Measurements from ENCODE around the gene KCNT1.

Gene KCNT1

DNA sequence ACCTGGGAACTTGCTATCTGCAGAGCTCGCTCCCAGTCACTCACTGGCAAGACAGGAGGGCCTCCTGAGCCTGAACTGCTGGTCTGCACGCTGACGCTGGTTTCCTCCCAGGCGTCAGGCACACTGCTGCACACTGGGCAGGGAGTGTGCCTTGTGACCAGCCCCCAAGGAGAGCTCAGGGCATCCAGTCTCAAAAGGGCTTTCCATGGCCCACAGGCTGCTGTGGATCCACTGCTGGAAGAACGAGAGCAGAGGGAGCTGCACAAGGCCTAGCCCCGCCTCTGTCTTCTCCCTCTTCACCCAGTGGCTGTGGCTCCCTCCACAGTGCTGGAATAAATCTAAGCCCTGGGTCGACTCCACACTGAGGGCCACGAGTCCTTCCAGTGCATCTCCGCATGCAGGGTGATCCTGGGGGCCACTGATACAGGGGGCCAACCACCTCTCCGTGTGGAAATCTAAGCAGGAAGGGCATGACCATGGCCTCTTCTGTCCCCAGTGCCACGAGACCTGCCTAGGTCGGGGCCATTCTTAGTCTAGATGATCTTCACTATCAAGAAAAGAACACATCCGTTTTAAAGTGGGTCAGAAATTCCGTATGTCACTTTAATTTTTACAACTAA is 111.8 kb downstream of the KCNT1 start:
- Histone ChIP-seq H3K27me3 (no peaks in the 10 kb centered on the region), H3K4me1 (peaks cover 9% of the 10 kb centered on the region), H3K4me2 (no peak overlapping the region), H3K9ac (no peak overlapping the region), H3K27ac (no peak overlapping the region), H4K20me1 (peaks cover 64% of the 10 kb centered on the region), H3K4me3 (no peak overlapping the region), H3K9me3 (no peaks in the 10 kb centered on the region), H3K36me3 (peaks cover 99% of the 10 kb centered on the region)
- TF ChIP-seq Cebpa-rat (IDR thresholded peaks at IDR 0.05) = no peak

DNA sequence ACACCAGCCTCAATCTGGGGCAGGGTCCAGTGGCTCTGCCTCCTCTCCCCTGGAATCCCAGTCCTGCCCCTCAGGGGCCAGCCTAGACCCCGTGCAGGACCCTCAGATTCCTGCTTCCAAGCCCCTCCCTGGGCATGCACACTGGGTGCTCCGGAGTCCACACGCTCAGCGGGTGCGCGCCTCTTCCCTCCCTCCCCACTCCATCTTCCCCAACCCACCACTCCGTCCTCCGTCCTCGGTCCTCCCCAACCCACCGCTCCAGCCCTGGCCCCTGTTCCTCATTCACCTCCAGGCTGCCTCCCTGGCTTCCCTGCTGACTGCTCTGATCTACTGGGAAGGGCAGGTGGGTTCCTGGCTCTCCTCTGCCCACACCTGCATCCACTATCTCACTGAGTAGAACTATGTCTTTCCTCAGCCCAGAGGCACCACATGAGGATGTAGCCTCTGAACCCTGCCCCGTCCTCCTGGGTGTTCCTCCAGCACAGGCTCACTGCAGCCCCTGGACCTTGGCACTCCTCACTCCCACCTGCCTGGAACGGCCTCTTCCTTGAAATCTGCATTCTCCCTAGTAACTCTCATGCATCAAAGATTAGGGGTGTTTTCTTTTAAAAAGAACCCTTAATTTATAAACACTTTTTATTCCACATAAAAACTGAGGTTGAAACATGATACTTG is 112.6 kb downstream of the KCNT1 start:
- Histone ChIP-seq H3K9ac (no peak overlapping the region), H3K4me3 (no peak overlapping the region), H3K27ac (no peak overlapping the region), H3K9me3 (no peaks in the 10 kb centered on the region), H3K27me3 (no peaks in the 10 kb centered on the region), H3K4me2 (no peak overlapping the region), H3K36me3 (peaks cover 99% of the 10 kb centered on the region), H4K20me1 (peaks cover 72% of the 10 kb centered on the region), H3K4me1 (peaks cover 9% of the 10 kb centered on the region)
- TF ChIP-seq Cebpa-rat (IDR thresholded peaks at IDR 0.05) = no peak

DNA sequence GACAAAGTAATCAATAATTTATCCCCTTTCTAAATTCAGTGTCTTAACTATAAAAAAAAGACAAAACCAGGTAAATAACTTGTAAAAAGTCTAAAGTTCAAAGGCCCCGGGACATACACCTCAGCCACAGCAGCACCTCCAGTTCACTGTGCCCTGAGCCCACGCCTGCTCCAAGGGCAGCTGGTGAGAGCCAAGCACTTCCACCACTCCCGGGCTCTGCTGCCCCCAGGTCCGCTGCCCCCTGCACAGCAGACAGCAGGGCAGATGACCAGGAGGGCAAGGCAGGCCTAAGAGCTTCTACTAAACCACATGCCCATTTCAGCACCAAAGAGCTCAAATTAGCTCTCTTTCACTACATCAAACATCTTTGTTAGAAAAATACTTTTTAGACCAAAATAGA is 113.4 kb downstream of the KCNT1 start:
- TF ChIP-seq Cebpa-rat (IDR thresholded peaks at IDR 0.05) = no peak
- H3K27ac ChIP-seq = no peak overlapping the region
- no peak overlapping the region for H3K9ac ChIP-seq
- no peaks in the 10 kb centered on the region for H3K27me3 ChIP-seq
- no peak overlapping the region for H3K4me3 ChIP-seq
- no peak overlapping the region for H3K4me2 ChIP-seq
- peaks cover 79% of the 10 kb centered on the region for H4K20me1 ChIP-seq
- H3K4me1 ChIP-seq = peaks cover 9% of the 10 kb centered on the region
- no peaks in the 10 kb centered on the region for H3K9me3 ChIP-seq
- peaks cover 99% of the 10 kb centered on the region for H3K36me3 ChIP-seq

DNA sequence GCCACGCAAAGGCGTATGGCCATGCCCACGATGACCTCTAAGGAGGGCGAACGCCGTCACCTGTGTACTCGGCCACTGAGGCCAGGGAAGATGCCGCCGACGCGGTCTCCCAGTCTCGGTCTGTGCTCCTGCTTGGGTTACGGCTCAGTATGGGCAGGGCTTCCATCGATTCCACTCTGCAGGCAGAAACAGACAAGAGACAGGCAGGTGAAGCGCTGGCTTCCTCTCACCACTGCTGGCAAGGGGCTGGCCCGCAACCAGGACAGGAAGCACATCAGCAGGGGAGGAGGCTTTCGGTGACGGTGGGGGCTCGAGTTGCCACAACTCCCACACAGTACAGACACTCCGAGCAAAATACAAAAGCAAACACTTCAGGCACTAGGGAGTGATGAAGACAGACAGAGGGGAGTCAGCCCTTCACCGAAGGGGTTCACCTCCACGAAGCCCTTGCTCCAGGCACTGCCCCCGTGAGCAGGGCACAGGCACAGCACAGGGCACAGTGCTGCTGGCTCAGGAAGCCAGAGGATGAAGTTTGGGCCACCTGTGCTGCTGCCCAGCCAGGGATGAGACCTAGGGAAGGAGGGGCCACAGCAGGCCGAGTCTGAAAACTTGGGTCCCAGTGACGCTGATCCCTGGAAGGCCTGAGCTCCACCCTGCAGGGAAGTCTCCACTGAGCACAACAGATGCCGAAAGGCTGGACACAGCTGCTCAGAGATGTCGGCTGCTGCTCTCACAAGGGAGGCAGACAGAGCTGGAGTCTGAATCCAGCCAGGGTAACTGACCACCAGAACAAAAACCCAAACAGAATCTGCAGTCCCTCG is 114.1 kb downstream of the KCNT1 start:
- Histone ChIP-seq H3K27me3 (no peaks in the 10 kb centered on the region), H3K27ac (no peak overlapping the region), H3K4me1 (peaks cover 9% of the 10 kb centered on the region), H3K9me3 (no peaks in the 10 kb centered on the region), H3K9ac (no peak overlapping the region), H4K20me1 (peaks cover 80% of the 10 kb centered on the region), H3K36me3 (peaks cover 99% of the 10 kb centered on the region), H3K4me2 (no peak overlapping the region), H3K4me3 (no peak overlapping the region)
- TF ChIP-seq Cebpa-rat (IDR thresholded peaks at IDR 0.05) = no peak

DNA sequence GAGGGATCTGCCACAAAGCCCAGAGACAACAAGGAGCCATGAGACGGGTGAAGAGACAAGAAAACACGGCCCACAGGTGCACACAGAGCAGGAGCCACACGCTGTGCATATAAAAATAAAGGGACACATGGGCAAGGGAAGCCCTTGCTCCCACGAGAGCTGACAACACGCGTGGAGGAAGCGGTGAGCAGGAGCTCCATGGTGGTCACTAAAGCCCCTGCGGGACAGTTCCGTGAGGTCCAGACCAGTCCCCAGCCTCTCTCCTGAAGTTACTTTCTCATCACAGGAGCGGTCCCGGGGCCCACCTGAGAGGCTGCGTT is 114.6 kb downstream of the KCNT1 start:
- H3K4me3 ChIP-seq = no peak overlapping the region
- H3K36me3 ChIP-seq = peaks cover 99% of the 10 kb centered on the region
- H4K20me1 ChIP-seq = peaks cover 80% of the 10 kb centered on the region
- peaks cover 8% of the 10 kb centered on the region for H3K4me1 ChIP-seq
- H3K27me3 ChIP-seq = no peaks in the 10 kb centered on the region
- no peak overlapping the region for H3K9ac ChIP-seq
- no peak overlapping the region for H3K27ac ChIP-seq
- H3K4me2 ChIP-seq = no peak overlapping the region
- H3K9me3 ChIP-seq = no peaks in the 10 kb centered on the region
- TF ChIP-seq Cebpa-rat (IDR thresholded peaks at IDR 0.05) = no peak

DNA sequence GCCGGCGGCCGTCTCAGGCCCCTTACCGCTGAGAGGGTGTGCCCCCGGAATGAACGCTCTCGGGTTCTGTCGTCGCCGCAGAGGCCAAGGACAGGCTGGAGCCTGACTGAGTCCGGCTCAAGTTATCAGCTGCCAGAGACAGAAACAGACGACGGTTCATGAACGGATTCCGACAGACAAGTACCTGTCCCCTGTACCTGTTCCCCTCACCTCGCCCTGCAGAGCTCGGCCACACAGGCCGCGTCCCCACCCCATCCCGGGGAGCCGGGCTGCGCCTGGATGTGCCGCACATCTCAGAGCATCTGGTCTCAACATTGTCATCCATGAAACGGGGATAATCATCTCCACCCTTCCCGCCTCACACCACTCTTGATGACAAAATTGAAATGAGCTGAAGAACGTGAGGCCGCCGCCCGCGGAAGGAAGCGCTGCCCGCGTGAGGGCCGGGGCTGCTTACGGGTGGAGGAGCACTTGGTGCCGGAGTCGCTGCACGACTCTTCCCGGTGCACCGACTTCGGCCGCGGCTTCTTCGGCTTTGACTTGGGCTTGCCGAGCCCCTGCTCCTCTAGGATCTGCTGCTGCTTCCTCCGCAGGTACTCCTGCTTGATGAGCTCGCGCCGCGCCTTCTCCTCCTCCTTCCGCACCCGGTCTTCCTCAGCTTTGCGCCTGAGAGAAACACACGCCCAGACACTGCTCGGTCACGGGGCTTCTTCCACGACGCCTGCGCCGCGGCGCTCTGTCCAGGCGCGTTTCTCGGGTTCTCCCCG is 116.1 kb downstream of the KCNT1 start:
- TF ChIP-seq Cebpa-rat (IDR thresholded peaks at IDR 0.05) = no peak
- no peak overlapping the region for H3K9ac ChIP-seq
- H3K27me3 ChIP-seq = no peaks in the 10 kb centered on the region
- H3K36me3 ChIP-seq = peaks cover 99% of the 10 kb centered on the region
- H3K4me3 ChIP-seq = no peak overlapping the region
- no peak overlapping the region for H3K4me2 ChIP-seq
- peaks cover 84% of the 10 kb centered on the region for H4K20me1 ChIP-seq
- no peaks in the 10 kb centered on the region for H3K4me1 ChIP-seq
- no peaks in the 10 kb centered on the region for H3K9me3 ChIP-seq
- no peak overlapping the region for H3K27ac ChIP-seq

DNA sequence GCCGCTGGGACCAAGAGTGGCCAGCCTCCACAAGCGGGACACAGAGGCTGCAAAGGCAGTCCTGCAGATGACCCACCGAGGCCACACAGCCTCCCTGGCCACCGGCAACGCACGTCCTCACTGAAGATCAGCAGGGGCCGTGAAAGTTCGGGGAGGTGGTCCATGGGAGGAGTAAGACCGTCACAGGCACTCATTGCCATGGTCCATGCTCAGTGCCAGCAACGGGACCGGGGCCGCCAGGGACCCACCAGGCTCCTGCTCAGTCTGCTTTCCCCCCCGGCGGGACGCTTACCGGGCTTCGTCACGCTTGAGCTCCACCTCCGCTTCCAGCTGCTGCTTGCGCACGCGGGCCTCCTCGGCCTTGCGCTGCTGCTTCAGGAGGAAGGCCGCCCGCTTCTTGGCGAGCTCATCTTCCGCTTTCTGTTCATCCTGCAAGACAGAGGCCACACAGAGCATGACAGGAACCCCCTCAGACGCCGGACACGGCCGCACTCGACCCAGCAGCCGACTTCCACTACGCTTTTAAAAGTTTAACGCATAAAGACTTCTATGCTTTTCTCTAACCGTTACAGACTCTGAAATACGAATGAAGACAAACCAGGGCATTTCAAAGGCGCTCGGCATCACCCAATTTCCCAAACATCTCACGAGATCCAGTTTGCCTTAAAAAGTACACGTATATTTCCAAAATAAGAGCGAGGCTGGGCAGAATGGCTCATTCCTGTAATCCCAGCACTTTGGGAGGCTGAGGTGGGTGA is 116.9 kb downstream of the KCNT1 start:
- TF ChIP-seq Cebpa-rat (IDR thresholded peaks at IDR 0.05) = no peak
- Histone ChIP-seq H3K27me3 (no peaks in the 10 kb centered on the region), H3K27ac (no peak overlapping the region), H3K4me3 (no peak overlapping the region), H3K36me3 (peaks cover 99% of the 10 kb centered on the region), H3K9me3 (no peaks in the 10 kb centered on the region), H3K9ac (no peak overlapping the region), H4K20me1 (peaks cover 86% of the 10 kb centered on the region), H3K4me2 (no peak overlapping the region), H3K4me1 (no peaks in the 10 kb centered on the region)

DNA sequence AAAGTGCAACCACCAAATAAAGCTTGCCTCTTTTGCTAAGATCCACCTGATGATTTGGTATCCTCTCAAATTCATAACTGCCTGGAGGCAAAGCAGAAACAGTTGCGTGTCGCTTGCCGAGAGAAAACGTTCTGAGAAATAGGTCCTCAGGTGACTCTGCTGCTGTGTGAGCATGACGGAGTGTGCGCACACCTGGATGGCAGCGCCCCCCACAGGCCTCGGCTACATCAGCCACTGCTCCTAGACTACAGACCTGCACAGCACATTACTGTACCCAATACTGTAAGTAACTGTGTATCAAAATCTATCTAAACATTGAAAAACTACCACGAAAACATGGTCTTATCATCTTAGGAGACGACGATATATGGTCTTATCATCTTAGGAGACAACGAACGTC is 117.9 kb downstream of the KCNT1 start:
- Histone ChIP-seq H3K9me3 (no peaks in the 10 kb centered on the region), H3K4me3 (no peak overlapping the region), H3K36me3 (peaks cover 99% of the 10 kb centered on the region), H3K4me1 (no peaks in the 10 kb centered on the region), H4K20me1 (peaks cover 87% of the 10 kb centered on the region), H3K4me2 (no peak overlapping the region), H3K9ac (no peak overlapping the region), H3K27ac (no peak overlapping the region), H3K27me3 (no peaks in the 10 kb centered on the region)
- TF ChIP-seq Cebpa-rat (IDR thresholded peaks at IDR 0.05) = no peak

DNA sequence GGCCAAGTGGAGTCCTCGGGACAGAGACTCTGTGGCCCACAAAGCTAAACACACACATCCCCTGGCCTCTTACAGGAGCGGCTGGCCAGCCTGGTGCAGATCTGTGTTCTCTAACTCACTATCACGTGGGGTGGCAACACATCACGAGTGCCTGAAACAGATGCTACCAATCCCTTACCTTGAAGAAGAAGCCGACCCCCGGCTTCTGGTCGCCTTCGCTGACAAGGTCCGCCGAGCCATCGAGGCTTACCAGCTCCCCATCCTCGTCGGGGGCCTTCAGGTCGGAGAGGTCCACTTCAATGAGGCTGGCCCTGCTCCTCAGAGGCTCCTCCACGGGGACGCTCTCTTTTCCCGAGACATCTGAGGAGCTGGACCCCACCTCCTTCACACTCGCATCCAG is 118.7 kb downstream of the KCNT1 start:
- H3K4me2 ChIP-seq = no peak overlapping the region
- TF ChIP-seq Cebpa-rat (IDR thresholded peaks at IDR 0.05) = no peak
- no peak overlapping the region for H3K27ac ChIP-seq
- no peaks in the 10 kb centered on the region for H3K9me3 ChIP-seq
- H3K4me3 ChIP-seq = no peak overlapping the region
- H4K20me1 ChIP-seq = peaks cover 90% of the 10 kb centered on the region
- H3K36me3 ChIP-seq = peaks cover 100% of the 10 kb centered on the region
- H3K4me1 ChIP-seq = no peaks in the 10 kb centered on the region
- H3K27me3 ChIP-seq = no peaks in the 10 kb centered on the region
- H3K9ac ChIP-seq = 0 out of 2 replicates have a peak overlapping the region, but pooled peaks have one; percentile 10

All from BLaER1 (cell line).